ENCODE results near the gene PRRC2B. TPM values are rescaled to one million over a fixed set of nuclear protein-coding genes. Genes with fewer than 3 reads are reported as not detected.

Gene PRRC2B
- total and polyA plus RNA-seq, 4 donors = 10.3 to 44.3 (median 27.0) TPM

DNA sequence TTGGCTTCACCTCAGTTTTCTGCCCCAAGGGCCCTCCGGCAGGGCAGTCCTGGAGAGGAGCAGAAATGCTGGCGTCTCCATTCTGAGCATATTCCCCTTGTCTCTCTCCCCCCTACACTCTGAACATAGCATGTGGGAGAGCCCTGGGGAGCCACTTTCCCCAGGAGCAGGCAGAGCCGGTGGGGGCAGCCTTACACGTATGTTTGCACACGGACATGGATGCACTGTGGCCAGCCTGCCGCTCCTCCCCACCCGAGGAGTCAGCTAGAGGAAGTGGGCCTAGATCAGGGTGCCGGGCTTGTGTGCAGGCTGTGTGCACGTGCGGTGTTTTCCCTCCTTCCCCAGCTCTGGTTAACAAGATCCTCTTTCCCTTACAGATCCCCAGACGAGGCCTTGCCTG, 83.5 kb downstream of the PRRC2B start:
- H3K36me3 ChIP-seq (ENCODE audit: control insufficient read depth in 4 of 4, insufficient read depth in 3 of 4, low read depth in 1 of 4, low read length in 3 of 4) = peaks cover 37 to 91% (median 65%) of the 10 kb centered on the region in 4 donors
- no peak overlapping the region for H3K4me3 ChIP-seq (ENCODE audit: low read depth in 1 of 3, low read length in 3 of 3)
- TF ChIP-seq FOXA2 (IDR thresholded peaks at IDR 0.05) = no peak
- TF ChIP-seq, protein P1, sequence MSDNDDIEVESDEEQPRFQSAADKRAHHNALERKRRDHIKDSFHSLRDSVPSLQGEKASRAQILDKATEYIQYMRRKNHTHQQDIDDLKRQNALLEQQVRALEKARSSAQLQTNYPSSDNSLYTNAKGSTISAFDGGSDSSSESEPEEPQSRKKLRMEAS (IDR thresholded peaks at IDR 0.05) = no peak
- no peak for TF ChIP-seq SP1 (IDR thresholded peaks at IDR 0.05)
- TF ChIP-seq RAD21 (IDR thresholded peaks at IDR 0.05) = no peak
- TF ChIP-seq EGR1 (IDR thresholded peaks at IDR 0.05; ENCODE audit: low read depth in 2 of 2) = no peak
- no peak for TF ChIP-seq GABPA (IDR thresholded peaks at IDR 0.05 in 1 of 2, conservative IDR thresholded peaks at IDR 0.05 in 1 of 2)
- TF ChIP-seq, protein P2, sequence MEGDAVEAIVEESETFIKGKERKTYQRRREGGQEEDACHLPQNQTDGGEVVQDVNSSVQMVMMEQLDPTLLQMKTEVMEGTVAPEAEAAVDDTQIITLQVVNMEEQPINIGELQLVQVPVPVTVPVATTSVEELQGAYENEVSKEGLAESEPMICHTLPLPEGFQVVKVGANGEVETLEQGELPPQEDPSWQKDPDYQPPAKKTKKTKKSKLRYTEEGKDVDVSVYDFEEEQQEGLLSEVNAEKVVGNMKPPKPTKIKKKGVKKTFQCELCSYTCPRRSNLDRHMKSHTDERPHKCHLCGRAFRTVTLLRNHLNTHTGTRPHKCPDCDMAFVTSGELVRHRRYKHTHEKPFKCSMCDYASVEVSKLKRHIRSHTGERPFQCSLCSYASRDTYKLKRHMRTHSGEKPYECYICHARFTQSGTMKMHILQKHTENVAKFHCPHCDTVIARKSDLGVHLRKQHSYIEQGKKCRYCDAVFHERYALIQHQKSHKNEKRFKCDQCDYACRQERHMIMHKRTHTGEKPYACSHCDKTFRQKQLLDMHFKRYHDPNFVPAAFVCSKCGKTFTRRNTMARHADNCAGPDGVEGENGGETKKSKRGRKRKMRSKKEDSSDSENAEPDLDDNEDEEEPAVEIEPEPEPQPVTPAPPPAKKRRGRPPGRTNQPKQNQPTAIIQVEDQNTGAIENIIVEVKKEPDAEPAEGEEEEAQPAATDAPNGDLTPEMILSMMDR (IDR thresholded peaks at IDR 0.05; ENCODE audit: low read depth, low read length, missing input control) = no peak
- TF ChIP-seq NR2F2 (IDR thresholded peaks at IDR 0.05) = no peak
- TF ChIP-seq, protein P3, sequence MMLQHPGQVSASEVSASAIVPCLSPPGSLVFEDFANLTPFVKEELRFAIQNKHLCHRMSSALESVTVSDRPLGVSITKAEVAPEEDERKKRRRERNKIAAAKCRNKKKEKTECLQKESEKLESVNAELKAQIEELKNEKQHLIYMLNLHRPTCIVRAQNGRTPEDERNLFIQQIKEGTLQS (IDR thresholded peaks at IDR 0.05) = no peak
- TF ChIP-seq JUND (IDR thresholded peaks at IDR 0.05) = no peak
- no peak for TF ChIP-seq TAF1 (conservative IDR thresholded peaks at IDR 0.05)
- no peak for TF ChIP-seq YY1 (IDR thresholded peaks at IDR 0.05)
- TF ChIP-seq FOXA1 (IDR thresholded peaks at IDR 0.05) = no peak
- no peak for TF ChIP-seq RXRA (IDR thresholded peaks at IDR 0.05)
- TF ChIP-seq, protein P4, sequence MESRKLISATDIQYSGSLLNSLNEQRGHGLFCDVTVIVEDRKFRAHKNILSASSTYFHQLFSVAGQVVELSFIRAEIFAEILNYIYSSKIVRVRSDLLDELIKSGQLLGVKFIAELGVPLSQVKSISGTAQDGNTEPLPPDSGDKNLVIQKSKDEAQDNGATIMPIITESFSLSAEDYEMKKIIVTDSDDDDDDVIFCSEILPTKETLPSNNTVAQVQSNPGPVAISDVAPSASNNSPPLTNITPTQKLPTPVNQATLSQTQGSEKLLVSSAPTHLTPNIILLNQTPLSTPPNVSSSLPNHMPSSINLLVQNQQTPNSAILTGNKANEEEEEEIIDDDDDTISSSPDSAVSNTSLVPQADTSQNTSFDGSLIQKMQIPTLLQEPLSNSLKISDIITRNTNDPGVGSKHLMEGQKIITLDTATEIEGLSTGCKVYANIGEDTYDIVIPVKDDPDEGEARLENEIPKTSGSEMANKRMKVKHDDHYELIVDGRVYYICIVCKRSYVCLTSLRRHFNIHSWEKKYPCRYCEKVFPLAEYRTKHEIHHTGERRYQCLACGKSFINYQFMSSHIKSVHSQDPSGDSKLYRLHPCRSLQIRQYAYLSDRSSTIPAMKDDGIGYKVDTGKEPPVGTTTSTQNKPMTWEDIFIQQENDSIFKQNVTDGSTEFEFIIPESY (IDR thresholded peaks at IDR 0.05) = no peak
- TF ChIP-seq HNF4A (conservative IDR thresholded peaks at IDR 0.05) = no peak
- H3K9ac ChIP-seq (ENCODE audit: low read depth in 1 of 2, low read length in 2 of 2) = no peak overlapping the region
- H3K27me3 ChIP-seq (ENCODE audit: control insufficient read depth in 4 of 4, insufficient read depth in 4 of 4, low read length in 3 of 4) = no peaks in the 10 kb centered on the region
- DNase-seq (ENCODE audit: low spot score) = no peak
- 88% methylated on average over 11 of the region's 11 CpGs for WGBS
- H3K27ac ChIP-seq (ENCODE audit: low read depth in 1 of 2, low read length in 2 of 2) = no peak overlapping the region
- H3K4me1 ChIP-seq (ENCODE audit: control insufficient read depth in 4 of 4, insufficient read depth in 4 of 4, low read length in 3 of 4) = no peaks in the 10 kb centered on the region
- no peaks in the 10 kb centered on the region for H3K9me3 ChIP-seq (ENCODE audit: control insufficient read depth in 4 of 4, low read length in 3 of 4)

DNA sequence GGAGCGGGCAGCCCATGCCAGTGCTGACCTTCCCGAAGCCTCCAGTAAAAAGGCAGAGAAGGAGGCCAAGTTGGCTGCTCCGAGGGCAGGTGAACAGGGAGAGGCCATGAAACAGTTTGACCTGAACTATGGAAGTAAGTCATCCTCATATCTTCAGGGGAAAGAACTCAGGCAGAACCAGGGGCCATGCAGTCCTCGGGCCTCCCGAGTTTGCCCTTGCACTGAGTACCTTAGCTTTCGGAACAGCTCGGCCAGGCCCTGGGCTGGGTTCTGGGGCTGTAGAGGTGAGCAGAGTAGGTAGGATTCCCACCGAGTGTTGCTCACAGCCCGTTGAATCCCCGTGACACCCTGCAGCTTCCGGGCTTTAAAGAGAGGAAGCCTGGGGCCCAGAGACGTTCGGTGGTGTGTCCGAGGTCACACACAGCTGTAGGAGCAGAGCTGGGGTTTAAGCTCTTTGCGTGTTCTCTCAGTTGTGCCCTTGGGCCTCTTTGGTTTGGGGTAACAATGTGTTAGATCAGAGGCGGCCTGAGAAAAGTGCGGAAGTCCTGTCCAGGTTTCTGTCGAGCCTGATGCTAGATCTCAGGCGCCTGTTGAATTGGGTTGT, 84.0 kb downstream of the PRRC2B start:
- Histone ChIP-seq H3K9me3 (ENCODE audit: control insufficient read depth in 4 of 4, low read length in 3 of 4) (no peaks in the 10 kb centered on the region), H3K4me3 (ENCODE audit: low read depth in 1 of 3, low read length in 3 of 3) (no peak overlapping the region), H3K36me3 (ENCODE audit: control insufficient read depth in 4 of 4, insufficient read depth in 3 of 4, low read depth in 1 of 4, low read length in 3 of 4) (peaks cover 37 to 92% (median 66%) of the 10 kb centered on the region in 4 donors), H3K27me3 (ENCODE audit: control insufficient read depth in 4 of 4, insufficient read depth in 4 of 4, low read length in 3 of 4) (no peaks in the 10 kb centered on the region), H3K27ac (ENCODE audit: low read depth in 1 of 2, low read length in 2 of 2) (no peak overlapping the region), H3K4me1 (ENCODE audit: control insufficient read depth in 4 of 4, insufficient read depth in 4 of 4, low read length in 3 of 4) (no peaks in the 10 kb centered on the region), H3K9ac (ENCODE audit: low read depth in 1 of 2, low read length in 2 of 2) (no peak overlapping the region)
- WGBS = 88% methylated on average over 19 of the region's 19 CpGs
- no peak for DNase-seq (ENCODE audit: low spot score)
- TF ChIP-seq, protein P1 (IDR thresholded peaks at IDR 0.05) = no peak
- TF ChIP-seq JUND (IDR thresholded peaks at IDR 0.05) (no peak), GABPA (IDR thresholded peaks at IDR 0.05 in 1 of 2, conservative IDR thresholded peaks at IDR 0.05 in 1 of 2) (no peak), RXRA (IDR thresholded peaks at IDR 0.05) (no peak), RAD21 (IDR thresholded peaks at IDR 0.05) (no peak), YY1 (IDR thresholded peaks at IDR 0.05) (no peak), FOXA2 (IDR thresholded peaks at IDR 0.05) (no peak), HNF4A (conservative IDR thresholded peaks at IDR 0.05) (no peak), EGR1 (IDR thresholded peaks at IDR 0.05; ENCODE audit: low read depth in 2 of 2) (no peak), FOXA1 (IDR thresholded peaks at IDR 0.05) (no peak), SP1 (IDR thresholded peaks at IDR 0.05) (no peak), NR2F2 (IDR thresholded peaks at IDR 0.05) (no peak)
- TF ChIP-seq, protein P5, sequence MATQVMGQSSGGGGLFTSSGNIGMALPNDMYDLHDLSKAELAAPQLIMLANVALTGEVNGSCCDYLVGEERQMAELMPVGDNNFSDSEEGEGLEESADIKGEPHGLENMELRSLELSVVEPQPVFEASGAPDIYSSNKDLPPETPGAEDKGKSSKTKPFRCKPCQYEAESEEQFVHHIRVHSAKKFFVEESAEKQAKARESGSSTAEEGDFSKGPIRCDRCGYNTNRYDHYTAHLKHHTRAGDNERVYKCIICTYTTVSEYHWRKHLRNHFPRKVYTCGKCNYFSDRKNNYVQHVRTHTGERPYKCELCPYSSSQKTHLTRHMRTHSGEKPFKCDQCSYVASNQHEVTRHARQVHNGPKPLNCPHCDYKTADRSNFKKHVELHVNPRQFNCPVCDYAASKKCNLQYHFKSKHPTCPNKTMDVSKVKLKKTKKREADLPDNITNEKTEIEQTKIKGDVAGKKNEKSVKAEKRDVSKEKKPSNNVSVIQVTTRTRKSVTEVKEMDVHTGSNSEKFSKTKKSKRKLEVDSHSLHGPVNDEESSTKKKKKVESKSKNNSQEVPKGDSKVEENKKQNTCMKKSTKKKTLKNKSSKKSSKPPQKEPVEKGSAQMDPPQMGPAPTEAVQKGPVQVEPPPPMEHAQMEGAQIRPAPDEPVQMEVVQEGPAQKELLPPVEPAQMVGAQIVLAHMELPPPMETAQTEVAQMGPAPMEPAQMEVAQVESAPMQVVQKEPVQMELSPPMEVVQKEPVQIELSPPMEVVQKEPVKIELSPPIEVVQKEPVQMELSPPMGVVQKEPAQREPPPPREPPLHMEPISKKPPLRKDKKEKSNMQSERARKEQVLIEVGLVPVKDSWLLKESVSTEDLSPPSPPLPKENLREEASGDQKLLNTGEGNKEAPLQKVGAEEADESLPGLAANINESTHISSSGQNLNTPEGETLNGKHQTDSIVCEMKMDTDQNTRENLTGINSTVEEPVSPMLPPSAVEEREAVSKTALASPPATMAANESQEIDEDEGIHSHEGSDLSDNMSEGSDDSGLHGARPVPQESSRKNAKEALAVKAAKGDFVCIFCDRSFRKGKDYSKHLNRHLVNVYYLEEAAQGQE (IDR thresholded peaks at IDR 0.05) = no peak

All from liver (tissue), 9 donors.